ENCODE data around the gene AEBP1. TPM values are rescaled to one million over a fixed set of nuclear protein-coding genes. Genes with fewer than 3 reads are reported as not detected.

Gene AEBP1
- total RNA-seq, 1 donor from 2014 or later, result 0.75 TPM

DNA sequence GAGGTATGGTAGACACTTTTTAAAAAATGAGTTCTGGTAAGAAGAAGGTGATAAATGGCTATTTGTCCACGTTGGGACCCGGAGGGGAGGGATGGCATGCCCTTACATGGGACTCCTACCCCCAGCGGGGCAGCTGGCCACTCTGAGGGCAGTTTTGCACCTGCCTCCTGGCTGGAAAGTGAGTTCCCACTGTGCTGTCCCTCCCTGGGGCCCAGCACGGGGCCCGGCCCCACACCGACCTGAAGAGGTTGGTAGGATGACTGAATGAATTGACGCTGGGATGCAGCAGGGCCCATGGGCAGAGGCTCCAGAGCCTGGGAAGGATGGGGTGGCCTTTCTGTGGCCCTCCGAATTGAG is 601 bp upstream of the AEBP1 start:
- DNase-seq (ENCODE audit: low read depth), result no peak

DNA sequence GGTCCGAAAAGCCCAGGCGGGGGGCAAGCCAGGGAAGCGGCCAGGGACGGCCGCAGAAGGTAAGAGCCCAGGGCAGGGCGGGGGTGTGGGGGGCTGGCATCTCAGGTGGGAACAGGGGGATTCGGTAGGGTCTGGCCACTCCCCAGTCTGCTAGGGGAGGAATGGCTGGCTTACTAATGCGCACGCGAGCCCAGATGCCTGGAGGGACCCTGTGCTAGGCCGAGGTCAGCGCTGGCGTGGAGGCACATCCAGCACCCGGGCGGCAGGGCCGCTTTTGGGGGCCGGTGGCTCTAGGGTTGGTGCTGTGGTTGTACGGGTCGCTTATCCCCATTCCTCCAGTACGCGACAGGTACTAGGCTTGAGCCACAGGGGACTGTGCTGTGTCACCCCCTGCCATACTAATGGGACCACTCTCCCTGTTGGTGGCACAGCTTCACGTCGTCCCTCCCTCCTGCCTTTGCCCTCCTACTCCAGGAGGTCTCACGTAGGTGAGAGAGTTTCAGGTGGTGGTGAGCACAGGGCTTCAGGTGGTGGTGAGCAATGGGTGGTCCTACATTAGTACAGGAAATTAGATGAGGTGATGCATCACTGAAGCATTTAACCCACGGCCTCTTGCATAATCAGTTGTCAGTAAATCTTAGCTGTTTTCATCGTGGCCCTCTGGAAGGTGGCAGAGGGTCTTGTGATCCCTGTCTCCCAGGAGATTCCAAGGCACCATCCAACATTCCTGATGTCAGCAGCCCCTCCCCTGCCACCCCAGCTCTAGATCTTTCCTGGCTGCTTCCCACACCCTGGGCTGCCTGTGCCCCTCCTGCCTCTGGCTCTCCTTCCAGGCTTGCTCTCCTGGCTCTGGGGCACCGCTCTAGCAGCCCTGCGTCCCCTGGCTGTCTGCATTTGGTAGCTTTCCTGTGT is 971 bp downstream of the AEBP1 start:
- peak; percentile 45 for DNase-seq (ENCODE audit: low read depth)

DNA sequence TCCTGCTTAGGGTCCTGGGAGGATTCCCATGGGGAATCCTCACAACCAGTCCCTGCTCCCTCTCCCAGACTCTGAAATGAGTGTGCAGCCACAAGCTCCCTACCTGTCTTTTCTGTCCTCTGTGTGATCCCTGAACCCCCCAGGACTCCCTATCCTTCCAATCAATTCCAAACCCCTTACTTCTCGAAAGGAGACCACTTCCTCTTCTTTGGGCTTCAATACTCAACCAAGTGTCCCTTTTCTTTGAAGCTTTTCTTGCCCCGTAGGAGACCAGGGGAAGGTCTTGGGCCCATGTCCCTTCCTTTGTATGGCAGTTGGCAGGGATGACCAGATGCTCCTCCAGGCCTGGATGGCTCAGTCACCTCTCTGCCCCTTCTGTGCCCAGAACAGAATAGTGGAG is 1.7 kb downstream of the AEBP1 start:
- DNase-seq (ENCODE audit: low read depth), result no peak

DNA sequence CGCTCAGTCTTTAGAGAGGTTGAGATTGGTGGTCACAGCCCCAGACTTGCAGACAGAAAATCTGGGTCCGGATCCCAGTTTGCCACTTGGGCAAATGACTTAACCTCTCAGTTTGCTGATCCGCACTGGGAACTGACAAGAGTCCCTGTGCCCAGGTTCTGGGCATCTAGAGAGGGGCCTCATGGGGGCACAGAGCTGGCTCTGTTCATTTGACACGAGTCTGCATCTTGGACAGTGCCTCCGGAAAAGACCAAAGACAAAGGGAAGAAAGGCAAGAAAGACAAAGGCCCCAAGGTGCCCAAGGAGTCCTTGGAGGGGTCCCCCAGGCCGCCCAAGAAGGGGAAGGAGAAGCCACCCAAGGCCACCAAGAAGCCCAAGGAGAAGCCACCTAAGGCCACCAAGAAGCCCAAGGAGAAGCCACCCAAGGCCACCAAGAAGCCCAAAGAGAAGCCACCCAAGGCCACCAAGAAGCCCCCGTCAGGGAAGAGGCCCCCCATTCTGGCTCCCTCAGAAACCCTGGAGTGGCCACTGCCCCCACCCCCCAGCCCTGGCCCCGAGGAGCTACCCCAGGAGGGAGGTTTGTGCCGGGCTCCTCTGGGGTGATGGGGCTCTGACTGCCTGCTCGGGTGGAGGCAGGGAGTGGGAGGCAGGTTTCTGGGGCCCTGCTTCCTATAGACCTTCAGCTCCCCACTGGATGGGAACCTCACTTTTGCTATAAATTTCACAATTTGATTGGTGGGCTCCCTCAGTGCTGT is 2.3 kb downstream of the AEBP1 start:
- DNase-seq (ENCODE audit: low read depth), result no peak

DNA sequence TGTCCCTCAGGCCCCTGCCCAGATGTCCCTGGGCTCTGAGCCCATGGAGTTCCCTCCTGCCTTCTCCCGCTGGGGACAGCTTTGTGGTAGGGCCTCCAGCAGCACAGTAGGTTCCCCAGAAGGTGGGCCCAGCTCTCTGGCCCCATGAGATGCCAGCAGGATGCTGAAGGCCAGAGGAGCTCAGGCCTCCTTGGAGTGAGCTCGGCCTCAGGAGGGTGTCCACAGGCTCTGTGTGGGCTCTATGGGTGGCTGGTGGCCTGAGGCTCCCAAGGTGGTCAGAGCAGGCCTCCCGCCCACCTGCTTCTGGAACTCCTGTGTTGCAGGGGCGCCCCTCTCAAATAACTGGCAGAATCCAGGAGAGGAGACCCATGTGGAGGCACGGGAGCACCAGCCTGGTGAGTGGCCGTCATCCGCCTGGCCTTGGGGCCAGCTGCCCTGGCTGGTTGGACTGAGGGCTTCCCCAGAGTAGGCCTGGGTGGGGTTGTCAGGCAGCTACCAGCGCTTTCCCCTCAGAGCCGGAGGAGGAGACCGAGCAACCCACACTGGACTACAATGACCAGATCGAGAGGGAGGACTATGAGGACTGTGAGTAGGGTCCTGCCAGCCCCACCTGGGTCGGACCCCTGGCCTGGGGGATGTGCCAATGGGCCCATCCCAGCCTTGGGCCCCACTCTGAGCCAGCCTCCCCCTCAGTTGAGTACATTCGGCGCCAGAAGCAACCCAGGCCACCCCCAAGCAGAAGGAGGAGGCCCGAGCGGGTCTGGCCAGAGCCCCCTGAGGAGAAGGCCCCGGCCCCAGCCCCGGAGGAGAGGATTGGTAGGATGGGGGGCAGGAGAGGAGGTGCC is 3.2 kb downstream of the AEBP1 start:
- no peak for DNase-seq (ENCODE audit: low read depth)

DNA sequence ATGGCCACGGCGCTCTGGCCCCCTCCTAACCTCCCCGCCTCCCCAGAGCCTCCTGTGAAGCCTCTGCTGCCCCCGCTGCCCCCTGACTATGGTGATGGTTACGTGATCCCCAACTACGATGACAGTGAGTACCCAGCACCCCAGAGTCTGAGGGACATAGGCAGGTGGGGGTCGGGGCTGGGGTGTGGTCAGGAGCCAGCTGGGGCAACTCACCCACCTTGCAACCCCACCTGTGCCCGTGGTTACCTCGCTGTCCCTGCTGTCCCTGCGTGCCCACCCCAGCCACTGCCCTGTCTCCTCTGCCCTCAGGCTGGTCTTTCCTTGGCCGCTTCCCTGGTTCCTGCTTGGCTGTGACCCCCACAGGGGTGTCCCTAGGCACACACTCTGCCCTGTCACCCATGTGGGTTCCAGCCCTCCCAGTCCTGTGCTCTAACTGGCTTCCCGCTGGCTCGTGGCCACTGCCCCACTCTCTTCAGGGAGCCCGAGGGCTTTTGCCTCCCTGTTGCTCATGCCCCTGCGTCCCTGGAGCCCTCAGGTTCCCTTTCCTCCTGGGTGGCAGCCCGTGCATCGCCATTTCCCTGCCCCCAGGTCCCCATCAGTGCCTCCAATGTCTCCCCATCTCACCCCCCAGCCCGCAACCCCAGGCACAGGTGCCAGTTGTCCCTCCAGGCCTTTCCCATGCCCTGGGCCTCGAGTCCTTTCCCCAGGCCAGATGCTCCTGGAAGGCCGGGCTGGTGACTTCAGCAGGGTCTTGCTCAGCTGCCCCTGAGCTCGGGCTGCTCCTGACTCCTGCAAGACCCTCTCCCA is 4.0 kb downstream of the AEBP1 start:
- DNase-seq (ENCODE audit: low read depth), result no peak

DNA sequence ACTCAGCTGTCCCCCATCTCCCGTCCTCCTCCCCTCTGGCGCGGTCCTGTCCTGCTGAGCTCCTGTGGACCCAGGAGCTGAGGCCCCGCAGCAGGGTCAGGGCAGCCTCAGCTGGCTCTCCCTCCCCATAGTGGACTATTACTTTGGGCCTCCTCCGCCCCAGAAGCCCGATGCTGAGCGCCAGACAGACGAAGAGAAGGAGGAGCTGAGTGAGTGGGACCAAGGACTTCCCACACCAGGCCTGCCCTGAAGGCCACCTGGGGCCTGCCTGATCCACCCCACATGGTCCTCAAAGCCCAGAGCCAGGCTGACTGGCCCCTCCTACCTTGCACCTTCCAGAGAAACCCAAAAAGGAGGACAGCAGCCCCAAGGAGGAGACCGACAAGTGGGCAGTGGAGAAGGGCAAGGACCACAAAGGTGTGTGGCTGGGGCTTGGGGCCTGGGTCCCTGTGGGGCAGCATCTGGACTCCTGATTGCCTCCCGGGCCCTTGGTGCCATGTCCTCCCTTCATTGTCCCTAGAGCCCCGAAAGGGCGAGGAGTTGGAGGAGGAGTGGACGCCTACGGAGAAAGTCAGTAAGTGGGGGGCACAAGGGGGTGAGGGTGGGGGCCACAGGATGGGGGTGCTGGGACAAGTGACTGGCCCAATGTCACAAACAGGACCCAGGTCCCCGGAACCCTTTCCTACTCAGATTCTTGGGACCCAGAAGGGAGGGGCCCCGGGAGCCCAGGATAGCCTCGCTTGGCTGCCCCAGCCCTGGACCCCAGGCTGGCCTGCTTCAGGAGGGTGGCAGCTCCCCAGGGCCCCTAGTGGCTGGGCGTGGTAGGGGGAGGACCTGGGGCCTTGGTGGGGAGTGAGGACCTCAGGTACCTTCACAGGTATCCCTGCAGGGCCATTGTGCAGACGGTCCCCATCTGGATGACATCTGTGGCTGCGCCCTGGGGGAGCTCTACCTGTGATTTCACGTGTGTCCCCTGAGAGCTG is 4.9 kb downstream of the AEBP1 start:
- no peak for DNase-seq (ENCODE audit: low read depth)

DNA sequence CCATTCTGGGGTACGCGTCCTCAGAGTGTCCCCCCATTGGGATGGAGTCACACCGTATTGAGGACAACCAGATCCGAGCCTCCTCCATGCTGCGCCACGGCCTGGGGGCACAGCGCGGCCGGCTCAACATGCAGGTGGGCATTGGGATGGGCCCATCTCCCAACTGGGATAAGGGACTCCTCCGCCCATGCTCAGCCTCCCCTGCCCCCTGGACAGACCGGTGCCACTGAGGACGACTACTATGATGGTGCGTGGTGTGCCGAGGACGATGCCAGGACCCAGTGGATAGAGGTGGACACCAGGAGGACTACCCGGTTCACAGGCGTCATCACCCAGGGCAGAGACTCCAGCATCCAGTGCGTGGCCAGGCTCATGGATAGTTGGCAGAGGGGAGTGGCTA is 5.8 kb downstream of the AEBP1 start:
- no peak for DNase-seq (ENCODE audit: low read depth)

DNA sequence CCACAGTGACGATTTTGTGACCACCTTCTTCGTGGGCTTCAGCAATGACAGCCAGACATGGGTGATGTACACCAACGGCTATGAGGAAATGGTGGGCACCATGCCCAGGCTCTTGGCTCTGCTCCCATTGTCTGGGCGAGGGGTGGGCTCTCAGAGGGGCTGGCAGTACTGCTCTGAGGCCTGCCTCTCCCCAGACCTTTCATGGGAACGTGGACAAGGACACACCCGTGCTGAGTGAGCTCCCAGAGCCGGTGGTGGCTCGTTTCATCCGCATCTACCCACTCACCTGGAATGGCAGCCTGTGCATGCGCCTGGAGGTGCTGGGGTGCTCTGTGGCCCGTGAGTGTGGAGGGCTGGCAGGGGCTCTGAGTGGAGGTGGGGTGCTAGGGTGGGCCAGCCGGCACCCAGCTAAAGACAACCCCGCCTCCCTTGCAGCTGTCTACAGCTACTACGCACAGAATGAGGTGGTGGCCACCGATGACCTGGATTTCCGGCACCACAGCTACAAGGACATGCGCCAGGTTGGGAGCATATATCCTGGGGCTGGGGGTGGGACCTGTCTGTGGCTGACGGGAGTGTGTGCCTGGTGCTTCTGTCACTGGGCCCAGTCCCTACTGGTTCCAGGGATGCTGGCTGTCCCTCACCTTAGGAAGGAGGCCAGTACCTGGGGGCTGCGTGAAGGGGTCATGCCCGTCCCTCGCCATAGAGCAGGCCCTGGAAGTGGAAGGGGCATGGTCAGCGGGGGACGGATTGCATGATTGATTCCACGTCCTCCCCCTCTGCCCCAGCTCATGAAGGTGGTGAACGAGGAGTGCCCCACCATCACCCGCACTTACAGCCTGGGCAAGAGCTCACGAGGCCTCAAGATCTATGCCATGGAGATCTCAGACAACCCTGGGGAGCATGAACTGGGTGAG is 6.8 kb downstream of the AEBP1 start:
- no peak for DNase-seq (ENCODE audit: low read depth)

DNA sequence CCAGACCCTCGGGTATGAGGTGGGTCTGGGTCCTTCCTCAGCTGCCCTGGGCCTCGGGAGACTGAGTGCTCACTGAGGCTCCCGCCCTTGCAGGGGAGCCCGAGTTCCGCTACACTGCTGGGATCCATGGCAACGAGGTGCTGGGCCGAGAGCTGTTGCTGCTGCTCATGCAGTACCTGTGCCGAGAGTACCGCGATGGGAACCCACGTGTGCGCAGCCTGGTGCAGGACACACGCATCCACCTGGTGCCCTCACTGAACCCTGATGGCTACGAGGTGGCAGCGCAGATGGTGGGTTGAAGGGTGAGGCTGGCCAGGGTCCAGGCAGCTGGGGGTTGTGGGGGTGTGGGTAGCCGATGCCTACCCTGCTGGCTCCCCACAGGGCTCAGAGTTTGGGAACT is 7.6 kb downstream of the AEBP1 start:
- no peak for DNase-seq (ENCODE audit: low read depth)

DNA sequence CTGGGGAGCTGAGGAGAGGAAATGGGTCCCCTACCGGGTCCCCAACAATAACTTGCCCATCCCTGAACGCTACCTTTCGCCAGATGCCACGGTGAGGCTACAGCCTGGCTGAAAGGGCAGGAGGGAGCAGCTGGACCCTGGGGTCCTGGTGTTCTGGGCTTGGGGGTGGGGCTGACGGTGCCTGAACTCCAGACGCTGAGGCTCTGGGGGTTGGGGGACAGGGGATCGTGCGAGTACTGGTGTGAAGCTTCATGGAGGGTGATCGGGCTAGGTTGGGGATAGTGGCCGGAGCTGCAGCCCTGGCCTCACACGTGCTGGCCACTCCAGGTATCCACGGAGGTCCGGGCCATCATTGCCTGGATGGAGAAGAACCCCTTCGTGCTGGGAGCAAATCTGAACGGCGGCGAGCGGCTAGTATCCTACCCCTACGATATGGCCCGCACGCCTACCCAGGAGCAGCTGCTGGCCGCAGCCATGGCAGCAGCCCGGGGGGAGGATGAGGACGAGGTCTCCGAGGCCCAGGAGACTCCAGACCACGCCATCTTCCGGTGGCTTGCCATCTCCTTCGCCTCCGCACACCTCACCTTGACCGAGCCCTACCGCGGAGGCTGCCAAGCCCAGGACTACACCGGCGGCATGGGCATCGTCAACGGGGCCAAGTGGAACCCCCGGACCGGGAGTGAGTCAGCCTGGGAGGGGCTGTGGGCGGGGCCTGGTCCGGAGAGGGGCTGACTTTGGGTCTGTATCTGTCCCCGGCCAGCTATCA is 8.3 kb downstream of the AEBP1 start:
- no peak for DNase-seq (ENCODE audit: low read depth)

DNA sequence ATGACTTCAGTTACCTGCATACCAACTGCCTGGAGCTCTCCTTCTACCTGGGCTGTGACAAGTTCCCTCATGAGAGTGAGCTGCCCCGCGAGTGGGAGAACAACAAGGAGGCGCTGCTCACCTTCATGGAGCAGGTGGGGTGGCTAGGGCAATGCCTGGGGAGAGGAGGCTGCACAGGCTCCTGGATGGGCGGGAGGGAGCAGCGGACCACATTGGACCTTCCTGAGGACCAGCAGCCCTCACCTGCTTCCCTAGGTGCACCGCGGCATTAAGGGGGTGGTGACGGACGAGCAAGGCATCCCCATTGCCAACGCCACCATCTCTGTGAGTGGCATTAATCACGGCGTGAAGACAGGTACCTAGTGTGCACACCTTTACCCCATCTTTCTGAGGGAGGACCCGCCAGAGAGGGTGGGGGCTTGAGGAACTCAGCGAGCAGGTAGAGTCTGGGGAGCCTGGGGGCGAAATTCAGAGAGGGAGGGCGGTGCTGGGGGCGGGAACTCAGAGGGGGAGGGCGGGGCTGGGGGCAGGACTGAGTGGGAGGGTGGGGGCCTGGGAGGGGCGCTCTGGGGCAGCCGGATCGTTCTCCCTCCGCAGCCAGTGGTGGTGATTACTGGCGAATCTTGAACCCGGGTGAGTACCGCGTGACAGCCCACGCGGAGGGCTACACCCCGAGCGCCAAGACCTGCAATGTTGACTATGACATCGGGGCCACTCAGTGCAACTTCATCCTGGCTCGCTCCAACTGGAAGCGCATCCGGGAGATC is 9.0 kb downstream of the AEBP1 start:
- no peak for DNase-seq (ENCODE audit: low read depth)

DNA sequence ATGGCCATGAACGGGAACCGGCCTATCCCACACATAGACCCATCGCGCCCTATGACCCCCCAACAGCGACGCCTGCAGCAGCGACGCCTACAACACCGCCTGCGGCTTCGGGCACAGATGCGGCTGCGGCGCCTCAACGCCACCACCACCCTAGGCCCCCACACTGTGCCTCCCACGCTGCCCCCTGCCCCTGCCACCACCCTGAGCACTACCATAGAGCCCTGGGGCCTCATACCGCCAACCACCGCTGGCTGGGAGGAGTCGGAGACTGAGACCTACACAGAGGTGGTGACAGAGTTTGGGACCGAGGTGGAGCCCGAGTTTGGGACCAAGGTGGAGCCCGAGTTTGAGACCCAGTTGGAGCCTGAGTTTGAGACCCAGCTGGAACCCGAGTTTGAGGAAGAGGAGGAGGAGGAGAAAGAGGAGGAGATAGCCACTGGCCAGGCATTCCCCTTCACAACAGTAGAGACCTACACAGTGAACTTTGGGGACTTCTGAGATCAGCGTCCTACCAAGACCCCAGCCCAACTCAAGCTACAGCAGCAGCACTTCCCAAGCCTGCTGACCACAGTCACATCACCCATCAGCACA is 9.7 kb downstream of the AEBP1 start:
- no peak for DNase-seq (ENCODE audit: low read depth)

DNA sequence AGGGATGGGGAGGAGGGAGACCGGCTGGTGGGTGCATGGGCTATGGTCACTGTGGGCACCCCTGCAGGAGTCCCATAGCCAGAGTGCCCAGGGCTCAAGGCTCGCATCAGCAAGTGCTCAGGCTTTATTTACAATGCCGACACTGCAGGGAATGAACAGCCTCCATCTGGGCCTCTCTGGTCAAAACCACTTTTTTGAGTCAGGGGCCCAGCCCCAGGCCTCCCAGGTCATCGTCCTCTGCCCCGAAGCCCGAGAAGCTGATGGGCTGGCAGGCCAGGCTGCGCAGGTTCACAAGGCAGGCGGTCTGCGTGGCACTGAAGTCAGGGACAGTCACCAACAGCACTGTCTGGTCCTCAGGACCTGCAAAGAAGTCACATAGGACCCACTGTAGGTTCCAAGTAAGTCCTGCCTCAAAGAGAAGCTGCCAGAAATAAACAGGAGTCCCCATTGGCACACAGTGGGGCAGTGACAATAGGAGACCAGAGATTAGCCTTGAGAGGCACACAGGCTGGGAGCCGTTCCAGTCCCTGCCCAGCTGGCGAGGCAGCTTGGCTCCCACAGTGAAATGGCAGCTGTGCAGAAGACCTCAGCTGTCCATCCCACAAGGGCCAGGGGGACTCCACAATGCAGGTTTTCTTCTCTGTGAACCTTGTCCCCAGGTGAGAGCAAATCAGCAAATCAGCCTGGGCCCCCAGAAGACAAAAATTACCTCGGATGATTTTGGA is 10.6 kb downstream of the AEBP1 start:
- DNase-seq (ENCODE audit: low read depth), result peak; percentile 94

DNA sequence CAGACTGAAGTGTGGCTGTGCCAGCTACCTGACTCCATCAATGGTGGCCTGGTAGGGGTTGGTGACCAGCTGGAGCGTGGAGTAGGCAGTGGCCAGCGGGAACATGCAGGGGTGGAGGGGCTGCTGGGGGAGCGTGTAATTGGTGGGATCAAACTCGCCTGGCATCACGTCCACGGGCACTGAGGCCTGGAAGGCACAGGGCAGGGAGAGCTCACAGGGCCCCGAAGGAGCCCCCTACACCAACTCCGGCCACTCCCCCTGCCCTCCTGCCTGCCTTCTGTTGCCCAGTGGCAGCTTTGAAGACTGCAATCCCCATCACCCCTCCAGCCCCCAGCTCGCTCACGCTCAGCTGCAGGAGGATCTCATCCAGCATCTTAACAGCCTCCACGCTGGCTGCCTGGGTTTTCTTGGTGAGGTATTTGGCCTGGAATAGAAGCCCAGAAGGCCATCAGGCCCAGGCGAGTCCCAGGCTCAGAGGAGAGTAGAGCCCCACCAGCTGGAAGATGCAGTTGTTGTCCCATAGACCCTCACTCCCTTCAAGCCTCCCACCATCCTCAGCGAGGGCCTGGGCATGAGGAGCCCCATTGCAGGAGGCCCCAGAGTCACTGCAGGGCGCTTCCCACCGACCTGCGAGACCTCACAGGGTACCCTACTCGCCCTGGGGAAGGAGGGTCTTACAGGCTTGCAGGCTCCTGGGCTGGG is 12.1 kb downstream of the AEBP1 start:
- DNase-seq (ENCODE audit: low read depth), result peak; percentile 51

Data from myocyte (in vitro differentiated cells).